ENCODE data around the gene ZSCAN12.
A peak's percentile ranks its signal among the peaks of the same experiment; 100 is the strongest.

The ZSCAN12 gene

DNA sequence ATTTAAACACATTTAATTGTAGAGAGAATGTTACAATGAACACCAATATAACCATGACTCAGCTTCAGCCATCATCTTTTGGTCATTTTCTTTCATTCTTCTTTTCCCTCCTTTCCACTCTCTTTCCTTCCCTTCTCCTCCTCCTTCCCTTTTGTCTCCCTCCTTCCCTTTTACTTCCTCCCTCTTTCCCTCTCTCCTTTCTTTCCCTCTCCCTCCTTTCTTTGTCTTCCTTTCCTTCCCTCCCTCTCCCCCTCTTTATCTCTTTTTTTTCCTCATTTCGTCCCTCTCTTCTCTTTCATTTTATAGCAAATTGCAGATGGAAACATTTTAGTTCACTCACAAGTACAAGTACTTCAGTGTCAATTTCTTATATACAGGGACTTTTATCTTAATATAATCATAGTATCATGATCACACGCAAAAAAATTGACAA lies 48.0 kb downstream of the ZSCAN12 start:
- H3K4me3 ChIP-seq (ENCODE audit: low read depth, low read length): 0 out of 2 replicates have a peak overlapping the region, but pooled peaks have one; percentile 17

DNA sequence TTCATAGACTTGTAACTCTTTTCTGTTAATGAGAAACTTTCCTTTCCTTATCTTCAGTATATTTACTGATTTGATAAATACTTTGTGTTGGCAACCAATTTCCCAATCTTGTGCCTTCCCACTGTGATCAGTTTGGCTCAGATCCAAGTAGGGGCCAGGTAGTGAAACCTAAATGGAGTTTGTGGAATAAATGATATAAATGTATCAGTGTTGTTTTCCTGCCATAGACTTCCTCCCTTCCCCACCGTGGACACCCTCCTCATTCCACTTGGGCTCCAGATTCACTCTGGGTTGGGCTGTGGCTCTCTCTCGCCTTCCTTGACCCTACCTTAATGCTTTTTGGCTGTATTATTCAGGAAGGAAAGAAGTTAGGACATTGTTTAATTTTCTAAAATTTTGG lies 48.5 kb downstream of the ZSCAN12 start:
- H3K4me3 ChIP-seq (ENCODE audit: low read depth, low read length): peak overlapping the region; percentile 92
- TF ChIP-seq, protein P1, sequence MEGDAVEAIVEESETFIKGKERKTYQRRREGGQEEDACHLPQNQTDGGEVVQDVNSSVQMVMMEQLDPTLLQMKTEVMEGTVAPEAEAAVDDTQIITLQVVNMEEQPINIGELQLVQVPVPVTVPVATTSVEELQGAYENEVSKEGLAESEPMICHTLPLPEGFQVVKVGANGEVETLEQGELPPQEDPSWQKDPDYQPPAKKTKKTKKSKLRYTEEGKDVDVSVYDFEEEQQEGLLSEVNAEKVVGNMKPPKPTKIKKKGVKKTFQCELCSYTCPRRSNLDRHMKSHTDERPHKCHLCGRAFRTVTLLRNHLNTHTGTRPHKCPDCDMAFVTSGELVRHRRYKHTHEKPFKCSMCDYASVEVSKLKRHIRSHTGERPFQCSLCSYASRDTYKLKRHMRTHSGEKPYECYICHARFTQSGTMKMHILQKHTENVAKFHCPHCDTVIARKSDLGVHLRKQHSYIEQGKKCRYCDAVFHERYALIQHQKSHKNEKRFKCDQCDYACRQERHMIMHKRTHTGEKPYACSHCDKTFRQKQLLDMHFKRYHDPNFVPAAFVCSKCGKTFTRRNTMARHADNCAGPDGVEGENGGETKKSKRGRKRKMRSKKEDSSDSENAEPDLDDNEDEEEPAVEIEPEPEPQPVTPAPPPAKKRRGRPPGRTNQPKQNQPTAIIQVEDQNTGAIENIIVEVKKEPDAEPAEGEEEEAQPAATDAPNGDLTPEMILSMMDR (IDR thresholded peaks at IDR 0.05; ENCODE audit: low read depth, low read length): no peak

More for the DNA sequence above, 48.0 kb downstream of the ZSCAN12 start:
- TF ChIP-seq, protein P1 (IDR thresholded peaks at IDR 0.05; ENCODE audit: low read depth, low read length): no peak

DNA sequence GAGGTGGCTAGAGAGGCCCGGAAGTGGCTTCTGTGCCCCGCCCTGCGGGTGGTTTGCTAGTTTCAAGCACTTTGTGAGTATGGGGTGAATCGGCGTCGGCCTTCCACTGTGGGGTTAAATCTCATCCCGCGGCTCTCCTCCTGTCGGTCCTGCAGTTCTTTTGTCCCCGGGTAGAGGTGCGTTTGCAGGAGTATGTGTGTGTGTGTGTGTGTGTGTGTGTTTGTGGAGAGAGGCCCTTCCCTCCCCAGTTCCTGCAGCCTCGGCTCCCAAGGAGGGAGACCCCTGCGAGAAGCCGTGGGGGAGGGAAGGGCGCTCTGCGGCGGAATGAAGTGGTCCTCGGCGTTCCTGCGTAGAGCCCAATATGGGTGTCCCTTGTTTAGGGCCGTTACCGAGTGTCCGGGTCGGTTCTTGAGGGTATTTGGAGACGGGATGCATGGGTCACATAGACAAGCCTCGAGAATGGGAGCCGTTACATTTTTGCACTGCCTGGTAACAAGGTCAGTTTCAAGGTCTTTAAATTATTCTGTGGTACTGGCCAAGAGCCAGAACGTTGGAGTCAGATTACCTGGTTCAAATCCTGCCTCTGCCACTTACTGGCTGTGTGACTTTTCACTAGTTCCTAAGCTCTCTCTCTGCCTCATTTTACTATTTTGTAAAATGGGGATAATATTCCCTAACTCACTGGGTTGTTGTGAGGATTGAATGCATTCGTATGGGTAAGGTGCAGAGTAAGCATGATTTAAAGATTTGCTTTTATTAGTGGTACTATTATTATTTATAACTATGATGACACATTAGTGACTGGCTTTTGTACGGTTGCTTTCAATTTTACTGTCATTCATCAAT lies 49.4 kb downstream of the ZSCAN12 start, which contains the start of gene ZKSCAN3:
TSS of gene ZKSCAN3 (plus strand) at position 56 of the 846 bp plus-strand sequence. CDS start 9,640 bp downstream, outside the sequence.
- H3K4me3 ChIP-seq (ENCODE audit: low read depth, low read length): peak within 1 kb of the TSS; percentile 92
- TF ChIP-seq, protein P1 (IDR thresholded peaks at IDR 0.05; ENCODE audit: low read depth, low read length): no peak

DNA sequence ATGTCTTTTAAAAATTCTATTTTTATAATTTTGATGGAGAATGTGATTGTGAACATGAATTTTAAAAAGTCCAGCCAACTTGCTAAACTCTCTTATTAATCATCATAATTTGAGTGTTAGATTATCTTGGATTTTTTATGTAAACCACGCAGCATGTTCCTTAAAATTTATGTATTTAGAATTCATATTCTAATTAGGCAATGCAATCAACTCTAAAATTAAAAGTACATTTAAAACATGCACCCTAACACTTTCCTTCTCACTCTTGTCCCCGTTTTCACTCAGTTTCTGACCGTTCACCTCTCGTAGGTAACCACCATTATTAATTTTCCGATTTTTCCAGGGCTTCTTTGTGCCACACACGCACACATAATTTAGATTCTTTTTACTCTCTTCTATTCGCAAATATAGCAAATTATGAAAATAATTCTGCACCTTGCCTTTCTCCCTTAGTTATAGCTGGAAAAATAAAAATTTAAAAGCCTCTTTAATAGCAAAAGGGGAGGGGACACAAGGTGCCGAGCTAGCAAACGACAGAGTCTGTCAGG lies 50.1 kb downstream of the ZSCAN12 start:
- peak overlapping the region; percentile 92 for H3K4me3 ChIP-seq (ENCODE audit: low read depth, low read length)

DNA sequence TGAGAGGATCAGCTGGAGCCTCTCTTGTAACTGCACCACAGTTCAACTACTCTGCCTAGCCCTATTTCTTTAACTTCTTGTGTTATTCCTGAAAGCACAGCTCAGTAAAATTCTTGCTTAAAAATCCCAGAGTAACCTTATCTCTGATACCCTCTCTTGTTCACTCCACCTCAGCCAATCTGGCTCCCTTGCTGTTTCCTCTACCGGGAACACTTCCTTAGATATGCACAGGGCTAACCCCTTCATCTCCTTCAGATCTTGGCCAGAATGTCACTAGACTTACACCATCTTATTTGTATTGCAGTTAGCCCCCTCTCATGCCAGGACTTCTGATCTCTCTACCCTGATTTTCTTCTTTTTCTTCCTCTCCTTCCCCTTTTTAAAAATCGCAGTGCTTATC lies 52.4 kb downstream of the ZSCAN12 start:
- TF ChIP-seq, protein P1 (IDR thresholded peaks at IDR 0.05; ENCODE audit: low read depth, low read length): no peak
- no peak overlapping the region for H3K4me3 ChIP-seq (ENCODE audit: low read depth, low read length)

More for the DNA sequence above, 50.1 kb downstream of the ZSCAN12 start:
- TF ChIP-seq, protein P1 (IDR thresholded peaks at IDR 0.05; ENCODE audit: low read depth, low read length): no peak

DNA sequence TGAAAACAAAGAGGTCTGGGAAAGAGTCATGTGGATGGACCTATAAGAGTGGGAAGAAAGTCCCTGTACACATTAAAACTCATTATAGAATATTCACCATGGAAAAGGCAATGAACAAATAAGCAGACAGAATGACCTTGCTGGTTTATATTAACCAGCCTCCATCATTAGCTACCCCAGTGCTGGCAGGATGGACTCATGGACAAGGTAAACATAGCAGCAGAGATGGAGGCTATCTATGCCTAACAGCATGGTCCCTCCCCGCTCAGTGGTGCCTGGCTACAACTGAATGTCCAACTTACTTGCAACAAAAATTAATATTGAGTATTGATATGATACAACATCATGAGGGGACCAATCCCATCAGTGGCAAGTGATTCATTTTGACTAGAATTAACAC lies 54.3 kb downstream of the ZSCAN12 start:
- TF ChIP-seq, protein P1 (IDR thresholded peaks at IDR 0.05; ENCODE audit: low read depth, low read length): no peak
- no peak overlapping the region for H3K4me3 ChIP-seq (ENCODE audit: low read depth, low read length)

Data from WI38 (cell line).